ENCODE results near the gene DOCK6.

DOCK6 gene

GRCh38 chr19:11261971-11262839 is at the start of gene DOCK6:
Gene DOCK6 (minus strand): TSS chr19:11262524. CDS start chr19:11262440, 84 bp downstream.
- no peak for DNase-seq (ENCODE audit: extremely low read depth in 1 of 2, low read depth in 1 of 2)

GRCh38 chr19:11306337-11306736 is 44.0 kb upstream of the DOCK6 start:
- no peak for DNase-seq (ENCODE audit: extremely low read depth in 1 of 2, low read depth in 1 of 2)

- no peak for DNase-seq (ENCODE audit: extremely low read depth in 1 of 2, low read depth in 1 of 2)
These were observed 42.6 kb upstream of the DOCK6 start for GRCh38 chr19:11304936-11305335.

GRCh38 chr19:11300811-11301120 is 38.4 kb upstream of the DOCK6 start:
- DNase-seq (ENCODE audit: extremely low read depth in 1 of 2, low read depth in 1 of 2) = no peak

GRCh38 chr19:11299946-11300810 is 37.9 kb upstream of the DOCK6 start:
- no peak for DNase-seq (ENCODE audit: extremely low read depth in 1 of 2, low read depth in 1 of 2)

- no peak for DNase-seq (ENCODE audit: extremely low read depth in 1 of 2, low read depth in 1 of 2)
These were observed 33.9 kb upstream of the DOCK6 start for GRCh38 chr19:11296264-11296663.

GRCh38 chr19:11295665-11296245 is 33.4 kb upstream of the DOCK6 start, which contains the start of gene TSPAN16:
Gene TSPAN16 (plus strand): TSS chr19:11296160. CDS start chr19:11296298, 138 bp downstream.
- DNase-seq (ENCODE audit: extremely low read depth in 1 of 2, low read depth in 1 of 2) = no peak

- DNase-seq (ENCODE audit: extremely low read depth in 1 of 2, low read depth in 1 of 2) = no peak
These were observed 32.9 kb upstream of the DOCK6 start for GRCh38 chr19:11295180-11295579.

GRCh38 chr19:11293433-11294389 is 31.4 kb upstream of the DOCK6 start:
- DNase-seq (ENCODE audit: extremely low read depth in 1 of 2, low read depth in 1 of 2) = peak; percentile 16 to 65

- no peak for DNase-seq (ENCODE audit: extremely low read depth in 1 of 2, low read depth in 1 of 2)
These were observed 29.7 kb upstream of the DOCK6 start for GRCh38 chr19:11291991-11292390.

- DNase-seq (ENCODE audit: extremely low read depth in 1 of 2, low read depth in 1 of 2) = no peak
These were observed 29.1 kb upstream of the DOCK6 start for GRCh38 chr19:11291415-11291814.

GRCh38 chr19:11290256-11290655 is 27.9 kb upstream of the DOCK6 start:
- no peak for DNase-seq (ENCODE audit: extremely low read depth in 1 of 2, low read depth in 1 of 2)

GRCh38 chr19:11288349-11288748 is 26.0 kb upstream of the DOCK6 start:
- DNase-seq (ENCODE audit: extremely low read depth in 1 of 2, low read depth in 1 of 2) = no peak

- DNase-seq (ENCODE audit: extremely low read depth in 1 of 2, low read depth in 1 of 2) = no peak
These were observed 24.1 kb upstream of the DOCK6 start for GRCh38 chr19:11286312-11286974.

- DNase-seq (ENCODE audit: extremely low read depth in 1 of 2, low read depth in 1 of 2) = no peak
These were observed 22.2 kb upstream of the DOCK6 start for GRCh38 chr19:11284515-11284914.

- DNase-seq (ENCODE audit: extremely low read depth in 1 of 2, low read depth in 1 of 2) = no peak
These were observed 19.2 kb upstream of the DOCK6 start for GRCh38 chr19:11281356-11282049.

GRCh38 chr19:11279505-11280236 is 17.3 kb upstream of the DOCK6 start:
- no peak for DNase-seq (ENCODE audit: extremely low read depth in 1 of 2, low read depth in 1 of 2)

GRCh38 chr19:11278670-11279069 is 16.3 kb upstream of the DOCK6 start:
- DNase-seq (ENCODE audit: extremely low read depth in 1 of 2, low read depth in 1 of 2) = no peak
